ENCODE results near the gene ARSI.

The ARSI gene

GRCh38 chr5:150327139-150327538 is 24.4 kb upstream of the ARSI start:
- DNase-seq (ENCODE audit: low read depth in 2 of 2, low spot score in 1 of 2), result no peak

GRCh38 chr5:150326707-150327106 is 24.0 kb upstream of the ARSI start:
- no peak for DNase-seq (ENCODE audit: low read depth in 2 of 2, low spot score in 1 of 2)

- no peak for DNase-seq (ENCODE audit: low read depth in 2 of 2, low spot score in 1 of 2)
These were observed 22.7 kb upstream of the ARSI start for GRCh38 chr5:150325426-150325825.

- no peak for DNase-seq (ENCODE audit: low read depth in 2 of 2, low spot score in 1 of 2)
These were observed 21.1 kb upstream of the ARSI start for GRCh38 chr5:150323819-150324218.

DNA sequence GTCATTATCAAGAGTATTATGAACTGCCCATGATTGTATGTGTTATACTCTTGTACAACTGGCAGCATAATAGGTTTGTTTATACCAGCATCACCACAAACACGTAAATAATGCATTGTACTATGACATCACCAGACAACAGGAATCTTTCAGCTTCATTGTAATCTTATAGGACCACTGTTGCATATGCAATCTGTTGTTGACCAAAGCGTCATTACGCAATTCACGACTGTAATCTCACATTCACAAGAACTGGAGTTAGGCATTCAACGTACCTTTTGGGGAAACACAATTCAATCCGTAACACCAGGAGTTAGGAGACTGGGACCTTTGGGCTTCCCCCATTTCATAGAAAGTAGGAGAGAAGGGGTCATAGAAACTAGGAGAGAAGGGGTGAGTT is 20.4 kb upstream of the ARSI start:
- no peak for DNase-seq (ENCODE audit: low read depth in 2 of 2, low spot score in 1 of 2)

- no peak for DNase-seq (ENCODE audit: low read depth in 2 of 2, low spot score in 1 of 2)
These were observed 19.5 kb upstream of the ARSI start for GRCh38 chr5:150322202-150322601.

GRCh38 chr5:150321784-150322183 is 19.1 kb upstream of the ARSI start:
- no peak for DNase-seq (ENCODE audit: low read depth in 2 of 2, low spot score in 1 of 2)

- DNase-seq (ENCODE audit: low read depth in 2 of 2, low spot score in 1 of 2), result no peak
These were observed 18.5 kb upstream of the ARSI start for GRCh38 chr5:150321211-150321610.

DNA sequence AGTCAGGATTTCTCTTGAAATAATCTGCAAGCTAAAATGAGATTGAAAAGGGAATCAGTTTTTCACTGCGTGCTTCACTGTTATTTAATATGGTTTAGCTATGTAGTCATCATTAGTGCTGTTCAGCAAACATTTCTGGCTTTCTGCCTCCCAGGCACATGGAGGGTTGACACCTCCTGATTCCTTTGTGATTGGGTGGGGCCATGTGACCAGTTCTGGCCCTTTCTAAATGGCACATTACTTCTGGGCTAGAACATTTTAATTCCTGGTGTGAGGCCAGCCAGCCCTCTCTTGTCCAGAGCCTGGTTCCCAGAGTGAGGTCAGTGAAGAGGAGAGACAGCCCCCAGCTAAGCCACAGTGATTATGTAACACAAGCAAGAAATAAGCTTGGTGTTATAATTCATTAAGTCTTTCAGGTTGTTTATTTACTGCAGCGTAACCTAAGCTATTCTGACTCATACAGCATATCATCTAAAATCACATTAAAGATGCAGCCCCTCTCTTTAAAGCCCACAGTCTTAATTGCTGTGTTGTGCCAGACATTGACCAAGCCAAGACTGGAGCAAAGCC is 17.4 kb upstream of the ARSI start:
- DNase-seq (ENCODE audit: low read depth in 2 of 2, low spot score in 1 of 2), result no peak

GRCh38 chr5:150319484-150319790 is 16.7 kb upstream of the ARSI start:
- DNase-seq (ENCODE audit: low read depth in 2 of 2, low spot score in 1 of 2), result no peak

DNA sequence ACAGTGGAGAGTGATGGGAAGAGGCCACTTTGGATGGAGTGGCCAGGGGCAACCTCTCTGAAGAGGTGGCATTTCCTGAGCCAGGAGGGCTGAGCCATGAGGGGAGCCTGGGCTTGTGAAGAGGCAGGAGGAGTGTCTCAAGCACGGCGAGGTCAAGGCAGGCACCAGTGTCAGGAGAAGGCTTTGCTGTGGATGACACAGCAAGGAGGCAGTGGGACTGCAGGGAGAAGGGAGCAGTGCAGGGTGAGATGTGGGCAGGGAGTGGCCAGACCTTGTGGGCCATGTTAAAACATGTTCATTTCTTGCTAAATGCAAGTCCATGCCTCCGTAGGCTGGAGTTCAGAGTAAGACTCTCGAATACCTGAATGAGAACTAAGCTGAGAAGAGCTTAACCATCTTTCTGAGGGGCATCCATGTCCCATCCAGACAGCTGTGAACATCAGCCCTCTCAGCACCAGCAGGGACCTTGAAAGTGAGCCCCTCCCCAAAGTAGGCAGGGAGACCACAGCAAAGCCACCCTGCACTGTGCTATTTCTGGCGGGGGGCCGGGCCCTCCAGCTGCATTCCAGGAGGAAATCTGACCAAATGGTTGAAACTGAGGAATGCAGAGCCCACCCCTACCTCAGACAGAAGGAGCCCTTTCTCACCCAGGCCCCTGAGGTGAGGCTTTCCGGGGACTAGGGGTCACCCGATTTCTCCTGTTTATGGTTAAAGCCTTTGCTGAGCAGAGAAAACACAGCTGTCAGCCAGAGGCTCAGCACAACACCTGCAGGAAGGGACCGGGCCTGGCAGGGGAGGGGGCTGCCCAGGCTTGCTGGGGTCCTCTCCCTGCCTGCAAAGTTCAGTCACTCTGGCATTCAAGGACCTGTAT is 16.1 kb upstream of the ARSI start:
- no peak for DNase-seq (ENCODE audit: low read depth in 2 of 2, low spot score in 1 of 2)

- no peak for DNase-seq (ENCODE audit: low read depth in 2 of 2, low spot score in 1 of 2)
These were observed 14.6 kb upstream of the ARSI start for GRCh38 chr5:150317048-150318003.

DNA sequence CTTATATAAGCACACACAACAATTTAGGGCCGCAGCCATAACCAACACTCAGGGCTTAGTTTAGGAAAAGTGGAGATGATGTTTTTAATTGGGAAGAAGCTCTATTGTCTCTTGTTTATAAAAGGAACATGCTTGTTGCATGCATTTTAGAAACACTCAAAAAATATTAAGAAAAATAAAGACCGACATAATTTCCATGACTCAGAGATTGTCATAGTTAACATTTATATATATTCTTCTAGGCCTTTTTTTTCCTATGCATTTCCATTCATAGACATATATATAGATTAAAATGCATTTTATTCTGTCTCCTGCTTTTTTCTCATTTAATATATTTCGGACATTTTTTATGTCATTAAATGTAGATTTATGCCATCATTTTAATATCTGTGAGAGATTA is 13.6 kb upstream of the ARSI start:
- no peak for DNase-seq (ENCODE audit: low read depth in 2 of 2, low spot score in 1 of 2)

GRCh38 chr5:150315245-150315644 is 12.5 kb upstream of the ARSI start:
- no peak for DNase-seq (ENCODE audit: low read depth in 2 of 2, low spot score in 1 of 2)

DNA sequence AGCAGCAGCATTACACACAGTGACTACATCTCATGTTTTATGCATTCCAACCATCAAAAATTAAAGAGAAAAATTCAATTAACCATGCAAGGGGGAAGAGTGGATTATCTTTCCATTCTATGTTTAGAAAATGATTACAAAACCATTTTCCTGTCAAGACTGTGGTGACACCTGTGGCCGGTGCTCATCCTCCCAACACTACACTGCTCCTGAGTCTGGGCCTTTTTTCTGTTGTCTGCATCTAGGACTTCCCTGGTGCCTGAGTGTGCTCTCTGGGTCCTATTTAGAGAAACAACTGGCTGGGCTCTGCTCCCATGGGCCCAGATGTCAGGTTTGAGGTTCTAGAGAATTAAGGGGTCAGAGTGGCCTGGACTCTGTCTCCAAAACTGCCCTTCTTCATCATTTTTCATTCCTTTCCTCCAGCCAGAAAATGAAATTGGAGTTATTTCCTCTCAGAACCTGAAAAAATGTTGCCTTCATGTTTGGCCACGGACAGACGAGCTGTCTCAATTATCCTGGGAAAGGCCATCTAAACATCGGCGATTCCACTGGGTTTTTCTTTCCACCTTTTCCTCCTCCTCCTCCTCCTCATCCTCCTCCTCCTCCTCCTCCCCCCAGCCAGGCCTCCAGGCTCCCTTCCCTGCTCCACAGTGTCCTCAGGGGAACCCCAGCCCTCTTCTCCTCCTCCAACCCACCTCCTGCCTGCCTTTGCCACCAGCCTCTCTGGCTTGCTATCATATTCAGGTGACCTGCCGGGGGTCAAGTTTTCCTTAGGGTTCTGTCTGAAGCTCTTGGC is 11.4 kb upstream of the ARSI start:
- no peak for DNase-seq (ENCODE audit: low read depth in 2 of 2, low spot score in 1 of 2)

- DNase-seq (ENCODE audit: low read depth in 2 of 2, low spot score in 1 of 2), result no peak
These were observed 10.8 kb upstream of the ARSI start for GRCh38 chr5:150313501-150313900.

DNA sequence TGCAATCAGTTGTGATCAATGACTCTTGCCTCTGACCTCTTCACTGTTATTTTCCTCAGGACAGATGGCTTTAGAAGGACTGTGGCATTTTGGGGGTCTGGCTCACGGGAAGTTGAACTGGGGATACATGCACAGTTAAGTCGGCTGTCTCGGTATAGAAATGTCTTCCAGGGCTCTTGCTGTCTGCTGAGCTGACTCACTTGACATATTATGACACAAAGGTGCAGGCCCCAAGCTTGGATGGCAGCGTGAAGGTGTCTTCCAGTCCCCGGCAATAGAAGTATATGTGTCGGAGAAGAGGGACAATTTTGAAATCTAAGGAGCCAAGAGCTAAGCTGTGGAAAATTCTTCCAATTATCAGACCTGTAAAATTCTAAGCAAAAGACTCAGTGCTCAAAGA is 9.8 kb upstream of the ARSI start:
- no peak for DNase-seq (ENCODE audit: low read depth in 2 of 2, low spot score in 1 of 2)

- DNase-seq (ENCODE audit: low read depth in 2 of 2, low spot score in 1 of 2), result no peak
These were observed 8.4 kb upstream of the ARSI start for GRCh38 chr5:150311015-150311692.

DNA sequence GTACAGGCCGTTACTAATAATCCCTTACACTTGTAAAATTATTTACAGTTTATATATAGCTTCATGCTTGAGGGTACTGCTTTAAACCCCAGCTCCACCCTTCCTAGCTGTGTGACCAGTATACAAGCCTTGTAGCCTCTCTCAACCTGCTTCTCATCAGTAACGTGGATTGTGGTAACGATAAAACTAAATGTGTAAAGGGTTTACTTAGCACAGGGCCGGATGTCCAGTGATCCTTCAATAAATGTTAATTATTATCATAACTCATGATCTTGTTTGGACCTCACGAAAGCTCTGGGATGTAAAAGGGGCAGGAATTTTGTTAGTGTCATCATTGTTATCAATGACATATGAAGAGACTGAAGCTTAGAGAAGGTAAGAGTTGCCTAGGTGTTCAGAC is 7.5 kb upstream of the ARSI start:
- DNase-seq (ENCODE audit: low read depth in 2 of 2, low spot score in 1 of 2), result no peak

DNA sequence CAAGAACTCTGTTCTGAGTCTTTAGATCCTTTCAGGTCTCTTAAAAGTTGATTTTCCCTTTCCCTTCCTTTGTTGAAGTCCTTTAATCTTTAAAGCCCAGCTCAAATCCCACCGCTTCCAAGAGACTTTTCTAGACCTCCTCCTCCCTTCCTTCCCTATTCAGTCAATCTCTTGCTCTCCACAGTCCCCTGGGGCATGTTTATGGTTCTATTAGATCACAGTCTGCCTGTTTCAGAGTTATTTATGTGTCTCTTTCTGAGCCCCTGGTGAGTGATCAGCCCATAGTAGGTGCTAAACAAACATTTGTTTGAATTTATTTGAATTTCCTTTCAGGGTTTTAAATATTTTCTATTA is 7.2 kb upstream of the ARSI start:
- no peak for DNase-seq (ENCODE audit: low read depth in 2 of 2, low spot score in 1 of 2)

All from stimulated activated CD8-positive, alpha-beta memory T cell treated with anti-CD3 and anti-CD28 coated beads, Interleukin-4, amount 100 ng/mL, for 4 hours (primary cell).